Measurements from ENCODE around the gene FIP1L1.
"Not testable (repeated sequence)": the region's sequence is repeated elsewhere in the genome, so short reads cannot be mapped to it uniquely, and the experiment has no call there.

Gene FIP1L1

GRCh38 chr4:53365486-53366300 lies 11.7 kb upstream of the FIP1L1 start, which contains the start of gene SCFD2:
SCFD2 (minus strand) TSS chr4:53366061.
- peaks cover 44% of the 10 kb centered on the region for H3K4me1 Mint-ChIP-seq (ENCODE audit: low read depth)
- H3K36me3 Mint-ChIP-seq: peaks cover 9% of the 10 kb centered on the region
- H3K9me3 Mint-ChIP-seq (ENCODE audit: low read depth): no peaks in the 10 kb centered on the region
- H3K4me3 Mint-ChIP-seq: peak within 1 kb of the TSS; percentile 99
- peaks cover 4% of the 10 kb centered on the region for H3K27me3 Mint-ChIP-seq
- peak within 1 kb of the TSS; percentile 91 for H3K27ac Mint-ChIP-seq

GRCh38 chr4:53366301-53366716 lies 11.1 kb upstream of the FIP1L1 start:
- Mint-ChIP-seq H3K4me1 (ENCODE audit: low read depth) (peaks cover 38% of the 10 kb centered on the region), H3K4me3 (peak overlapping the region; percentile 99), H3K27me3 (peaks cover 9% of the 10 kb centered on the region), H3K27ac (peak overlapping the region; percentile 91), H3K9me3 (ENCODE audit: low read depth) (no peaks in the 10 kb centered on the region), H3K36me3 (peaks cover 10% of the 10 kb centered on the region)

- Mint-ChIP-seq H3K27me3 (peaks cover 10% of the 10 kb centered on the region), H3K4me3 (no peak overlapping the region), H3K36me3 (peaks cover 7% of the 10 kb centered on the region), H3K4me1 (ENCODE audit: low read depth) (peaks cover 24% of the 10 kb centered on the region), H3K27ac (no peak overlapping the region), H3K9me3 (ENCODE audit: low read depth) (no peaks in the 10 kb centered on the region)
Measured at GRCh38 chr4:53367721-53368120, 9.7 kb upstream of the FIP1L1 start.

GRCh38 chr4:53371049-53371448 lies 6.4 kb upstream of the FIP1L1 start:
- Mint-ChIP-seq H3K27ac (no peak overlapping the region), H3K27me3 (peaks cover 14% of the 10 kb centered on the region), H3K4me1 (ENCODE audit: low read depth) (peaks cover 10% of the 10 kb centered on the region), H3K4me3 (no peak overlapping the region), H3K9me3 (ENCODE audit: low read depth) (no peaks in the 10 kb centered on the region), H3K36me3 (peaks cover 6% of the 10 kb centered on the region)

GRCh38 chr4:53371843-53372521 lies 5.5 kb upstream of the FIP1L1 start:
- Mint-ChIP-seq H3K9me3 (ENCODE audit: low read depth) (no peaks in the 10 kb centered on the region), H3K4me3 (no peak overlapping the region), H3K27ac (no peak overlapping the region), H3K27me3 (peaks cover 14% of the 10 kb centered on the region), H3K36me3 (peaks cover 6% of the 10 kb centered on the region), H3K4me1 (ENCODE audit: low read depth) (peaks cover 5% of the 10 kb centered on the region)

GRCh38 chr4:53374777-53375258 lies 2.6 kb upstream of the FIP1L1 start:
- Mint-ChIP-seq H3K9me3 (ENCODE audit: low read depth) (no peaks in the 10 kb centered on the region), H3K36me3 (peaks cover 10% of the 10 kb centered on the region), H3K4me1 (ENCODE audit: low read depth) (peaks cover 20% of the 10 kb centered on the region), H3K27ac (no peak overlapping the region), H3K4me3 (no peak overlapping the region), H3K27me3 (peaks cover 14% of the 10 kb centered on the region)

- Mint-ChIP-seq H3K4me3 (peak overlapping the region; percentile 98), H3K9me3 (ENCODE audit: low read depth) (no peaks in the 10 kb centered on the region), H3K27me3 (peaks cover 4% of the 10 kb centered on the region), H3K4me1 (ENCODE audit: low read depth) (peaks cover 32% of the 10 kb centered on the region), H3K27ac (peak overlapping the region; percentile 98), H3K36me3 (peaks cover 8% of the 10 kb centered on the region)
Measured at GRCh38 chr4:53376900-53377299, 541 bp upstream of the FIP1L1 start.

- Mint-ChIP-seq H3K27me3 (peaks cover 2% of the 10 kb centered on the region), H3K9me3 (ENCODE audit: low read depth) (no peaks in the 10 kb centered on the region), H3K27ac (peak overlapping the region; percentile 98), H3K36me3 (peaks cover 8% of the 10 kb centered on the region), H3K4me1 (ENCODE audit: low read depth) (peaks cover 40% of the 10 kb centered on the region), H3K4me3 (peak overlapping the region; percentile 98)
Measured at GRCh38 chr4:53378171-53378482, 686 bp downstream of the FIP1L1 start.

- H3K4me1 Mint-ChIP-seq (ENCODE audit: low read depth): peaks cover 46% of the 10 kb centered on the region
- H3K4me3 Mint-ChIP-seq: peak overlapping the region; percentile 98
- H3K9me3 Mint-ChIP-seq (ENCODE audit: low read depth): no peaks in the 10 kb centered on the region
- no peaks in the 10 kb centered on the region for H3K27me3 Mint-ChIP-seq
- H3K36me3 Mint-ChIP-seq: peaks cover 13% of the 10 kb centered on the region
- H3K27ac Mint-ChIP-seq: no peak overlapping the region
Measured at GRCh38 chr4:53380221-53380620, 2.8 kb downstream of the FIP1L1 start.

- not testable (repeated sequence) for H3K27me3 Mint-ChIP-seq; H3K9me3 Mint-ChIP-seq (ENCODE audit: low read depth); H3K4me3 Mint-ChIP-seq; H3K27ac Mint-ChIP-seq
- peaks cover 28% of the 10 kb centered on the region for H3K36me3 Mint-ChIP-seq
- H3K4me1 Mint-ChIP-seq (ENCODE audit: low read depth): peaks cover 59% of the 10 kb centered on the region
Measured at GRCh38 chr4:53409479-53409878, 32.0 kb downstream of the FIP1L1 start.

- H3K9me3 Mint-ChIP-seq (ENCODE audit: low read depth): no peaks in the 10 kb centered on the region
- no peak overlapping the region for H3K27ac Mint-ChIP-seq
- H3K36me3 Mint-ChIP-seq: peaks cover 10% of the 10 kb centered on the region
- H3K4me3 Mint-ChIP-seq: no peak overlapping the region
- peaks cover 25% of the 10 kb centered on the region for H3K4me1 Mint-ChIP-seq (ENCODE audit: low read depth)
- H3K27me3 Mint-ChIP-seq: no peaks in the 10 kb centered on the region
Measured at GRCh38 chr4:53419208-53419607, 41.8 kb downstream of the FIP1L1 start.

- Mint-ChIP-seq H3K27ac (no peak overlapping the region), H3K27me3 (no peaks in the 10 kb centered on the region), H3K9me3 (ENCODE audit: low read depth) (no peaks in the 10 kb centered on the region), H3K4me1 (ENCODE audit: low read depth) (peaks cover 19% of the 10 kb centered on the region), H3K4me3 (no peak overlapping the region), H3K36me3 (peaks cover 2% of the 10 kb centered on the region)
Measured at GRCh38 chr4:53421791-53422190, 44.4 kb downstream of the FIP1L1 start.

GRCh38 chr4:53422367-53422766 lies 44.9 kb downstream of the FIP1L1 start:
- Mint-ChIP-seq H3K4me3 (no peak overlapping the region), H3K36me3 (peaks cover 2% of the 10 kb centered on the region), H3K27ac (no peak overlapping the region), H3K9me3 (ENCODE audit: low read depth) (no peaks in the 10 kb centered on the region), H3K27me3 (no peaks in the 10 kb centered on the region), H3K4me1 (ENCODE audit: low read depth) (peaks cover 19% of the 10 kb centered on the region)

- Mint-ChIP-seq H3K27ac (no peak overlapping the region), H3K27me3 (no peaks in the 10 kb centered on the region), H3K9me3 (ENCODE audit: low read depth) (no peaks in the 10 kb centered on the region), H3K4me3 (no peak overlapping the region), H3K4me1 (ENCODE audit: low read depth) (peaks cover 16% of the 10 kb centered on the region), H3K36me3 (peaks cover 3% of the 10 kb centered on the region)
Measured at GRCh38 chr4:53424280-53424679, 46.8 kb downstream of the FIP1L1 start.

- peaks cover 29% of the 10 kb centered on the region for H3K4me1 Mint-ChIP-seq (ENCODE audit: low read depth)
- peaks cover 11% of the 10 kb centered on the region for H3K36me3 Mint-ChIP-seq
- H3K4me3 Mint-ChIP-seq: no peak overlapping the region
- H3K27me3 Mint-ChIP-seq: no peaks in the 10 kb centered on the region
- no peak overlapping the region for H3K27ac Mint-ChIP-seq
- H3K9me3 Mint-ChIP-seq (ENCODE audit: low read depth): no peaks in the 10 kb centered on the region
Measured at GRCh38 chr4:53427366-53427765, 49.9 kb downstream of the FIP1L1 start.

Data from activated naive CD8-positive, alpha-beta T cell (primary cell).